ENCODE data around the gene HEATR3.

HEATR3 gene

GRCh38 chr16:50153596-50154419 lies 88.0 kb downstream of the HEATR3 start:
- peak; percentile 45 for DNase-seq (ENCODE audit: low read depth)

- peak; percentile 30 for DNase-seq (ENCODE audit: low read depth)
Measured at GRCh38 chr16:50154420-50154950, 88.7 kb downstream of the HEATR3 start.

- DNase-seq (ENCODE audit: low read depth): no peak
Measured at GRCh38 chr16:50155925-50156324, 90.2 kb downstream of the HEATR3 start.
